ENCODE measurements around the gene TMEM143.
A peak's percentile ranks its signal among the peaks of the same experiment; 100 is the strongest.
"Not testable (repeated sequence)": the region's sequence is repeated elsewhere in the genome, so short reads cannot be mapped to it uniquely, and the experiment has no call there.

Gene TMEM143

DNA sequence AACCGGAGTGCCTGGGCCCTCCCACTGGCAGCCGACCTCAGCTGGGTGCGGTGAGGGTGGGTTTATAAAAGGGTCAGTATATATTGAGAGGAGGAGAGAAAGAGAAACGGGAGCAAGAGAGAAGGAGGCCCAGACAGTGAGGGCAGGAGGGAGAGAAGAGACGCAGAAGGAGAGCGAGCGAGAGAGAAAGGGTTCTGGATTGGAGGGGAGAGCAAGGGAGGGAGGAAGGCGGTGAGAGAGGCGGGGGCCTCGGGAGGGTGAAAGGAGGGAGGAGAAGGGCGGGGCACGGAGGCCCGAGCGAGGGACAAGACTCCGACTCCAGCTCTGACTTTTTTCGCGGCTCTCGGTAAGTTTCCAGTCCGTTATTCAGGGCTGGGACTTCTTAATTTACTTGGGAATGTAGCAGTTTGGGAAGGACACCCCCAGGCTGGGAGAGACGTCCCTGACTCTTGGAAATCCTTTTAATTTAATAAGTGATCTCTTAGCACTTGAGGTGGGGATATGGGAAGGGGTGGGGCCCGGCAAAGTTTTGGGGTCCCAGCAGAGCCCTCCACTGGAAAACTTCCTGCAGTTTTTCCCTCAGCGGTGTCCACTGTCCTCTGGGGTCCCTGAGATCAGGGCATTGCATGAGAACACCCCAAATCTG is 38.4 kb downstream of the TMEM143 start, which contains the start of gene EMP3:
Gene EMP3, plus strand, starts transcription at position 288 of the 646 bp plus-strand sequence. CDS start 1,293 bp downstream, outside the sequence.
- peak; percentile 70 for DNase-seq

- DNase-seq: peak; percentile 97
Measured at GRCh38 chr19:48321622-48322591, 41.8 kb downstream of the TMEM143 start.

GRCh38 chr19:48321372-48321621 is 42.4 kb downstream of the TMEM143 start:
- no peak for DNase-seq

- peak; percentile 15 for DNase-seq
Measured at GRCh38 chr19:48319647-48320541, 43.8 kb downstream of the TMEM143 start.

DNA sequence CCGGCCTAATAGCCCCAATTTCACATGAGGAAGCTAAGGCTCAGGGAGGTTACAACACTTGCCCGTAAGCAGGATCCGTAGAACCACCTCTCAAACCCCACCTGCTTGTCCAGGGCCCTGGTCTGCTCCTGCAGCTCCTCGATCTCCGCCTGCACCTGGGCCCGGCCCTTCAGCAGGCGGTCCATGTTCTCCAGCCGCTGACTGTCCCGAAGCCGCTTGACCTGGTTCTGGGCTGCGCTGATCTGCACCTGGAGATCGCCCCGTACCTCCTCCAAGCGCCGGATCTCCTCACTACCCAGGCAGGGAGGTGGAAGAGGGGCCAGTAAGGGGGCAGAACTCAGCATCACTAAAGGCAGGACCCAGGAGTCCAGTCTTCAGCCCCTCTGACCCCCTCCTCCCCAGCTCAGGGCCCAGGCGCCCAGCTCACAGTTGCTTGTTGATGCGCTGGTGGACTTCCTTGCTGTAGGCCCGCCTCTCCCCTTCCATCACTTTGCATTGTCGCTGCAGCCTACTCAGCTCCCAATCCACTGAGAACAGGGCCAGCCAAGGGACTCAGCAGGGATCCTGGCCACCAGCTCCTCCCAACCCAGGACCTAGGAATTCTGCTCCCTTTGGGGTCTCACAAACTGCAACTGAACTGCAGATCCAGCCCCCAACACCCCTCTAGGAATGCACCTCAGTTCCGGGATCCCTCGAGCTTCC is 45.3 kb downstream of the TMEM143 start:
- DNase-seq: no peak

DNA sequence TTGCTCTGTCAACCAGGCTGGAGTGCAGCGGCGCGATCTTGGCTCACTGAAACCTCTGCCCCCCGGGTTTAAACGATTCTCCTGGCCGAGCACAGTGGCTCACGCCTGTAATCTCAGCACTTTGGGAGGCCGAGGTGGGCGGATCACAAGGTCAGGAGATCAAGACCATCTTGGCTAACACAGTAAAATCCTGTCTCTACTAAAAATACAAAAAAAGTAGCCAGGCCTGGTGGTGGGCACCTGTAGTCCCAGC is 46.1 kb downstream of the TMEM143 start:
- not testable (repeated sequence) for DNase-seq

- DNase-seq: no peak
Measured at GRCh38 chr19:48315712-48316111, 48.0 kb downstream of the TMEM143 start.

DNA sequence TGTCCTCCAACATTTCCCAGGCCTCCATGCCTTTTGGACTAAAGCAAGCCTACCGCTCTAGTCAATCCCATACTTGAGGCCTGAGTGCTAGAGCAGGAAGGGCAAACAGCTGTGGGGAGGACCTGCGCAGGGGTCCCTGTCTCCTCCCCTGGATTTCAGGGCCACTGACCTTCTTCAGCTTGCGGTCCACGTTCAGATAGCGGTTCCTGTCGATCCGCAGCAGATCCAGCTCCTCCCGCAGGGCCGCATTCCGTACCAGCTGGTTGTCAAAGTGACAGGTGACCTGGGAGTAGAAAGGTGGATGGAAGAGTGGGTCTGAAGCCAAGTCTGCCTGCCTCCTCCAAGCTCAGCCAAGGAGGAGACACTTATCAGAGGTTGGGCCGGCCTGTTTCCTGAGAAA is 52.4 kb downstream of the TMEM143 start:
- no peak for DNase-seq

DNA sequence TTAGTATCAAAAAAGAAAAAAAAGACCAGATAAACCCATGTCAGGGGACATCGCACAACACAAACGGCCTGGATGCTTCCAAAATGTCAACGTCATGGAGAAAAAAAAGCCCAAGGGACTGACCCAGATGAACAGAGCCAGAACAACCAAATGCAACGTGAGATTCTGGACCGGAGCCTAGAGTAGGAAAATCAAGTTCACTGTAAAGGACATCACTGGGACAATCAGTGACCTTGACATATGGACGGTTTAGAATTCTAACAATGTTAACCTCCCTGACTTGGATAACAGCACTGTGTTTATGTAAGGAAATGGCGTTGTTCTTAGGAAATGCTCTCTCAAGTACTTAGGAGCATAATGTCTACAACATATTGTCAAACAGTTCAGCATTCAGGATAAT is 53.5 kb downstream of the TMEM143 start:
- no peak for DNase-seq

GRCh38 chr19:48309731-48310130 is 54.0 kb downstream of the TMEM143 start:
- DNase-seq: not testable (repeated sequence)

GRCh38 chr19:48308631-48309586 is 54.8 kb downstream of the TMEM143 start:
- DNase-seq: no peak

- DNase-seq: no peak
Measured at GRCh38 chr19:48303866-48304265, 59.9 kb downstream of the TMEM143 start.

GRCh38 chr19:48303367-48303766 is 60.4 kb downstream of the TMEM143 start:
- DNase-seq: no peak

DNA sequence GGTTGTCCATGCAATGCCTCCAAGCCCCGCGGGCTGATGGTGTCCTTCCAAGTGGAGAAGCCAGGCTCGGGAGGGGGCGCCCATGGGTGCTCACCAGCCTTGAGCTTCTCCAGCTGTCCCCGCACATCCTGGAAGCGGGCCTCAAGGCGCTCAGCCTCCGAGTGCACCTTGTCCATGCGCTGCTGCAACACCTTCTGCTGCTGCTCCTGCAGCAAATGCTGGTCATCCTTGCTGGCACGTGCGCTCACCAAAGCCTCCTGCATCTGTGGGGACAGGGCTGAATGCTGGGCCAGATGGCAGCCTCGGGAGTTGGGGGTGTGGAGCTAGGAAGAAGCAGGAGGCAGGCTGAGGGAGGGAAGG is 61.2 kb downstream of the TMEM143 start:
- no peak for DNase-seq

GRCh38 chr19:48301886-48302599 is 61.7 kb downstream of the TMEM143 start:
- no peak for DNase-seq

- DNase-seq: no peak
Measured at GRCh38 chr19:48297975-48298374, 65.8 kb downstream of the TMEM143 start.

GRCh38 chr19:48296963-48297734 is 66.6 kb downstream of the TMEM143 start:
- no peak for DNase-seq

DNA sequence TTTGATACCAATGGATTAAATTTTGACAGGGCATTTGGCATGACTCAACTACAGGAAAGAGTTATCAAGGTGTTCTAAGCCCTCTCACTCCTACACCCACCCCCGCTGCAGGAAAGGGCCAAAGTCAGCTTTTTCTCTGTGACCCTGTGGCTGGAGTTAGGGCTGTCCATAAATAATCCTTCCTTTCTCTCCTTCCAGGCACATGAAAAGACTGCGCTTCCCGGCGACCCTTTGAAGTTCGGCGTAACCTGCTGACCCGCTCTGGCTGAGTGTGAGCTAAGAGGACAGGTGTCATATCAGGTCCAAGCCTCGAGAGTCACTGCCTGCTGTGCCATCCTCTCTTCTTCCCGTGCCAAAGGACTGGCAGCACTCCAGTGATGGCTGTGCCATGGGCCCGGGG is 68.3 kb downstream of the TMEM143 start:
- DNase-seq: no peak

DNA sequence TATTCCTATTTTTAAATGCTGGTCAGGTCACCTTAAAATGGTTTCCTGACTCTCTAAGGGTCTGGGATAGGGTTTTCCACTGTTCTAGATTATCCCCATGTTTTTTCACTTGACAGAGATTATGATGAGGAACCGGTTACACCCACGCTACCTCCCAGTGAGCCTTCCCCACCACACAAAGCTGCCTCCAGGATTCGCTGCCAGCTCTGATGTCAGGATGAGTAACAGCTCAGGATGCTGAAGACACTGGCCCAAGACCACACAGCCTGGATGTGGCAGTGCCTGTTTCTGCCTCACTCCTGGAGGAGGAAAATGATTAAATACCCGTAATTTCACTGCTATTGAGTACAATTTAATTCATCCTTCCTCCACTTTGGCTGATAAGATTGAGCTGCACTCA is 70.9 kb downstream of the TMEM143 start:
- no peak for DNase-seq

GRCh38 chr19:48291489-48291815 is 72.3 kb downstream of the TMEM143 start:
- not testable (repeated sequence) for DNase-seq

Data from GOT3 (cell line).